Measurements from ENCODE around the gene TCF25.

DNA sequence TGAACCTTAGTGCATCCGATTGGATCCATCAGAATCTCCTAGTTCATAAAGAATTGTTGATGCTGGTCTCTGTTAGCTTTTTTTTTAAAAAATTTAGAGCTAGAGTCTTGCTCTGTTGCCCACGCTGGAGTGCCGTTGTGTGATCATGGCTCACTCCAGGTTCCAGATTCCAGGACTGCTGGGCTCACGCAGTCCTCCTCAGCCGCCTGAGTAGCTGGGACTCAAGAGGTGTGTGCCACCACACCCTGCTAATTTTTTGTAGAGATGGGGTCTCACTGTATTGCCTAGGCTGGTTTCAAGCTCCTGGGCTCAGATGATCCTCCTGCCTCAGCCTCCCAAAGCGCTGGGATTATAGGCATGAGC, 8.0 kb downstream of the TCF25 start:
- TF ChIP-seq, protein P1, sequence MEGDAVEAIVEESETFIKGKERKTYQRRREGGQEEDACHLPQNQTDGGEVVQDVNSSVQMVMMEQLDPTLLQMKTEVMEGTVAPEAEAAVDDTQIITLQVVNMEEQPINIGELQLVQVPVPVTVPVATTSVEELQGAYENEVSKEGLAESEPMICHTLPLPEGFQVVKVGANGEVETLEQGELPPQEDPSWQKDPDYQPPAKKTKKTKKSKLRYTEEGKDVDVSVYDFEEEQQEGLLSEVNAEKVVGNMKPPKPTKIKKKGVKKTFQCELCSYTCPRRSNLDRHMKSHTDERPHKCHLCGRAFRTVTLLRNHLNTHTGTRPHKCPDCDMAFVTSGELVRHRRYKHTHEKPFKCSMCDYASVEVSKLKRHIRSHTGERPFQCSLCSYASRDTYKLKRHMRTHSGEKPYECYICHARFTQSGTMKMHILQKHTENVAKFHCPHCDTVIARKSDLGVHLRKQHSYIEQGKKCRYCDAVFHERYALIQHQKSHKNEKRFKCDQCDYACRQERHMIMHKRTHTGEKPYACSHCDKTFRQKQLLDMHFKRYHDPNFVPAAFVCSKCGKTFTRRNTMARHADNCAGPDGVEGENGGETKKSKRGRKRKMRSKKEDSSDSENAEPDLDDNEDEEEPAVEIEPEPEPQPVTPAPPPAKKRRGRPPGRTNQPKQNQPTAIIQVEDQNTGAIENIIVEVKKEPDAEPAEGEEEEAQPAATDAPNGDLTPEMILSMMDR (IDR thresholded peaks at IDR 0.05): no peak
- no peak for TF ChIP-seq POLR2AphosphoS5 (IDR thresholded peaks at IDR 0.05)
